Suprapubic skin (tissue), 4 donors: ENCODE results near the gene OCRL.

Source experiments
- EP300 ChIP-seq: sonication (generic); formaldehyde crosslinking; IDR thresholded peaks from one replicate; pipeline ENCODE4 v1.6.1; 2017; ENCODE audit warnings: antibody characterized with exemption
- POLR2AphosphoS5 ChIP-seq, 3 donors: sonication (generic); formaldehyde crosslinking; IDR thresholded peaks; one replicate each; pipeline ENCODE4 v1.6.1; 2017; ENCODE audit warnings: antibody characterized with exemption in 3 of 3
- TF ChIP-seq, protein P1 (sequence below), 2 donors: fragments of 200-600 bp in 1 of 2; fragments of 450-650 bp in 1 of 2; sonication (generic) in 1 of 2; IDR thresholded peaks; one replicate each; pipeline ENCODE4 v1.5.1; 2016 to 2019; ENCODE audit warnings: antibody characterized with exemption in 2 of 2, mild to moderate bottlenecking in 1 of 2, moderate library complexity in 1 of 2

DNA sequence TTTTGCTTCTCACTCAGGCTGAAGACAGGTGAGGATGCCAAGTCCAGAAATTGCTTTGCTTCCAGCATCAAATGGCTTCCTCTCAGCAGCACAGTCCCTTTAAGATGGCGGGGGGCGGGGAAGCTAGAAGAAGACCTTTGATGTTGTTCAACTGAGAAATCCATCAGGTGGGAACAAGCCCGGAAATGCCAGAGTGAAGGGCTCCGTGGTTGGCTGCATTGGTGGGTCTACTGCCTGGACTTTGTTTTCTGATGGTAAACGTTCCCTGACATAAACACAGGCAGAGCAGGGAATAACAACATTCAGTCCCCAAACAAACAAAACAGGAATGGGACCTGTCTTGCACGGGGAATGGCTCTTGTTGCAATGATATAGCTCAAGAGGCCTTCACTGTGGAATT is 77.4 kb downstream of the OCRL start:
- no peak for TF ChIP-seq EP300
- TF ChIP-seq, protein P1, sequence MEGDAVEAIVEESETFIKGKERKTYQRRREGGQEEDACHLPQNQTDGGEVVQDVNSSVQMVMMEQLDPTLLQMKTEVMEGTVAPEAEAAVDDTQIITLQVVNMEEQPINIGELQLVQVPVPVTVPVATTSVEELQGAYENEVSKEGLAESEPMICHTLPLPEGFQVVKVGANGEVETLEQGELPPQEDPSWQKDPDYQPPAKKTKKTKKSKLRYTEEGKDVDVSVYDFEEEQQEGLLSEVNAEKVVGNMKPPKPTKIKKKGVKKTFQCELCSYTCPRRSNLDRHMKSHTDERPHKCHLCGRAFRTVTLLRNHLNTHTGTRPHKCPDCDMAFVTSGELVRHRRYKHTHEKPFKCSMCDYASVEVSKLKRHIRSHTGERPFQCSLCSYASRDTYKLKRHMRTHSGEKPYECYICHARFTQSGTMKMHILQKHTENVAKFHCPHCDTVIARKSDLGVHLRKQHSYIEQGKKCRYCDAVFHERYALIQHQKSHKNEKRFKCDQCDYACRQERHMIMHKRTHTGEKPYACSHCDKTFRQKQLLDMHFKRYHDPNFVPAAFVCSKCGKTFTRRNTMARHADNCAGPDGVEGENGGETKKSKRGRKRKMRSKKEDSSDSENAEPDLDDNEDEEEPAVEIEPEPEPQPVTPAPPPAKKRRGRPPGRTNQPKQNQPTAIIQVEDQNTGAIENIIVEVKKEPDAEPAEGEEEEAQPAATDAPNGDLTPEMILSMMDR (IDR thresholded peaks at IDR 0.05): no peak
- no peak for TF ChIP-seq POLR2AphosphoS5 (IDR thresholded peaks at IDR 0.05)
